Small intestine (tissue), 7 donors: ENCODE measurements around the gene WBP2. TPM values are rescaled to one million over a fixed set of nuclear protein-coding genes. Genes with fewer than 3 reads are reported as not detected.

ENCODE experiments used
- DNase-seq, 2 donors: peaks; one replicate each; pipeline versions ENCODE4 v3.0.0 to v3.0.0-alpha.2; 2013
- FAIRE-seq: peaks from 2 replicates; lab custom pipeline; 2012; peaks lifted over from hg19 to GRCh38; lab: Jason Lieb, UNC
- H3K27ac ChIP-seq, 3 donors: one replicate each; pipeline ENCODE4 v1.5.1; 2013; ENCODE audit warnings: low read length in 2 of 3, mild to moderate bottlenecking in 2 of 3, control low read depth in 1 of 3, inconsistent platforms in 1 of 3, low read depth in 1 of 3, moderate library complexity in 1 of 3
- H3K27me3 ChIP-seq, 3 donors: one replicate each; pipeline ENCODE4 v1.6.1; 2013; ENCODE audit warnings: low read length in 3 of 3, inconsistent platforms in 1 of 3; ENCODE audit not compliant: control insufficient read depth in 3 of 3, insufficient read depth in 3 of 3
- H3K36me3 ChIP-seq, 3 donors: one replicate each; pipeline ENCODE4 v1.6.1; 2013; ENCODE audit warnings: low read length in 3 of 3, inconsistent platforms in 1 of 3, low read depth in 1 of 3, mild to moderate bottlenecking in 1 of 3, moderate library complexity in 1 of 3; ENCODE audit not compliant: control insufficient read depth in 3 of 3, insufficient read depth in 2 of 3
- H3K4me1 ChIP-seq, 3 donors: one replicate each; pipeline ENCODE4 v1.6.1; 2013; ENCODE audit warnings: low read length in 2 of 3, inconsistent platforms in 1 of 3, low read depth in 1 of 3, mild to moderate bottlenecking in 1 of 3, moderate library complexity in 1 of 3; ENCODE audit not compliant: control insufficient read depth in 3 of 3, insufficient read depth in 2 of 3
- H3K4me3 ChIP-seq, 3 donors: one replicate each; pipeline ENCODE4 v1.5.1; 2013; ENCODE audit warnings: low read length in 3 of 3, control low read depth in 1 of 3, inconsistent platforms in 1 of 3, low read depth in 1 of 3, mild to moderate bottlenecking in 1 of 3, moderate library complexity in 1 of 3
- H3K9me3 ChIP-seq, 2 donors: one replicate each; pipeline ENCODE4 v1.6.1; 2013; ENCODE audit warnings: low read depth in 1 of 2, low read length in 1 of 2; ENCODE audit not compliant: control insufficient read depth in 2 of 2, insufficient read depth in 1 of 2
- WGBS, 3 donors: extraction: QIAGEN DNeasy Blood & Tissue Kit; methylation state at CpG; one replicate each; pipeline ENCODE4 v1.1.7; 2013; 5-methylcytosine and 5-hydroxymethylcytosine counted together
- polyA plus RNA-seq, 4 donors: library from polyadenylated mRNA; stranded (reverse) in 3 of 4; unstranded in 1 of 4; fragments of 200-250 nt in 3 of 4; fragments of 120-200 nt in 1 of 4; gene quantifications; one replicate each; pipeline versions ENCODE4 v1.2.1 to v1.2.3, GENCODE V29; 2013
- donor health status: healthy with polysubstance abuse.
- donor health status: control.
- donor health status: control.
- donor health status: Bipolar disorder and iron deficiency.
- donor health status: healthy.

Gene WBP2
- polyA plus RNA-seq, 4 donors: 68.4 to 121 (median 99.8) TPM

- DNase-seq (peak in 1 of 2 donors; percentile 29), FAIRE-seq (no peak)
- 56 to 84% (median 68%) methylated on average over 14 to 15 of the region's 15 CpGs for WGBS, 3 donors
- H3K27me3 ChIP-seq: no peaks in the 10 kb centered on the region
- peaks cover 0 to 90% (median 3%) of the 10 kb centered on the region in 3 donors for H3K36me3 ChIP-seq
- no peak overlapping the region for H3K4me3 ChIP-seq
- peaks cover 0 to 20% (median 3%) of the 10 kb centered on the region in 3 donors for H3K4me1 ChIP-seq
- H3K27ac ChIP-seq: no peak overlapping the region
- H3K9me3 ChIP-seq: no peaks in the 10 kb centered on the region
These were observed 24.0 kb downstream of the WBP2 start for GRCh38 chr17:75831032-75831571.

- Histone ChIP-seq H3K4me3 (peak overlapping the region in 1 of 3 donors; percentile 12), H3K27me3 (no peaks in the 10 kb centered on the region), H3K4me1 (peaks cover 0 to 20% (median 3%) of the 10 kb centered on the region in 3 donors), H3K27ac (no peak overlapping the region), H3K9me3 (no peaks in the 10 kb centered on the region), H3K36me3 (peaks cover 0 to 90% (median 3%) of the 10 kb centered on the region in 3 donors)
- 35 to 73% (median 51%) methylated on average over 27 of the region's 27 CpGs for WGBS, 3 donors
- DNase-seq (peak; percentile 46 to 70), FAIRE-seq (no peak)
These were observed 24.7 kb downstream of the WBP2 start for GRCh38 chr17:75830164-75831031.

GRCh38 chr17:75829747-75830146 lies 25.4 kb downstream of the WBP2 start:
- DNase-seq: no peak
- Histone ChIP-seq H3K27ac (no peak overlapping the region), H3K27me3 (no peaks in the 10 kb centered on the region), H3K36me3 (peaks cover 0 to 90% (median 3%) of the 10 kb centered on the region in 3 donors), H3K9me3 (no peaks in the 10 kb centered on the region), H3K4me3 (no peak overlapping the region), H3K4me1 (peaks cover 0 to 20% (median 3%) of the 10 kb centered on the region in 3 donors)
- FAIRE-seq: no peak
- WGBS, 3 donors: 73 to 85% (median 83%) methylated on average over 7 of the region's 7 CpGs

DNA sequence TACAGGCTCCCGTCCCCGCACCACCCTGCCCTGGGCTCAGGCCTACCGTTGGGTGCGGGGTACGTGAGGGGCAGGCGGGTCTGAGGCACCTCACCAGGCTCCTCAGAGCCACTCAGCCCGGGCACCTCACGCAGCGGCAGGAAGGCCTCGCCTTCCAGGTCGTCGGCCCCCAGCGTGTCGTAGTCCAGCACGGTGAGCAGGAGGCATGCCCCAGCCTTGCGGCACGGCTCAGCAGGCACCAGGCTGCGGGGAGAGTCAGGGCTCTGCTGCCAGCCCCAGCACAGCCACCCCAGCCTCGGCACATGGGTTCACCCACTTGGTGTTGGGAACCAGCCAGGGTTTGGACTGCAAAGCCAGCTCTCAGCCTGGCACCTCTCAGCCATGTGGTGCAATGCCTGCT lies 26.4 kb downstream of the WBP2 start:
- Histone ChIP-seq H3K36me3 (peaks cover 3 to 90% (median 4%) of the 10 kb centered on the region in 3 donors), H3K4me1 (peaks cover 0 to 20% (median 3%) of the 10 kb centered on the region in 3 donors)
- WGBS, 3 donors: 81 to 89% (median 85%) methylated on average over 19 of the region's 19 CpGs

GRCh38 chr17:75828076-75828400 lies 27.1 kb downstream of the WBP2 start:
- 55 to 64% (median 63%) methylated on average over 7 to 11 of the region's 11 CpGs for WGBS, 3 donors
- H3K9me3 ChIP-seq: no peaks in the 10 kb centered on the region
- no peak for FAIRE-seq
- no peak for DNase-seq
- H3K4me3 ChIP-seq: peak overlapping the region in 2 of 3 donors; percentile 8 to 20
- peak overlapping the region in 2 of 3 donors; percentile 41 to 55 for H3K27ac ChIP-seq
- H3K27me3 ChIP-seq: no peaks in the 10 kb centered on the region
- peaks cover 6 to 92% (median 8%) of the 10 kb centered on the region in 3 donors for H3K36me3 ChIP-seq
- peaks cover 0 to 20% (median 3%) of the 10 kb centered on the region in 3 donors for H3K4me1 ChIP-seq

More for the DNA sequence above, 26.4 kb downstream of the WBP2 start:
- H3K4me3 ChIP-seq: no peak overlapping the region
- FAIRE-seq: no peak
- H3K27ac ChIP-seq: no peak overlapping the region
- DNase-seq: no peak
- H3K27me3 ChIP-seq: no peaks in the 10 kb centered on the region
- H3K9me3 ChIP-seq: no peaks in the 10 kb centered on the region

GRCh38 chr17:75827308-75828075 lies 27.6 kb downstream of the WBP2 start:
- Histone ChIP-seq H3K27me3 (no peaks in the 10 kb centered on the region), H3K9me3 (no peaks in the 10 kb centered on the region), H3K4me1 (peaks cover 0 to 20% (median 3%) of the 10 kb centered on the region in 3 donors), H3K4me3 (peak overlapping the region in 2 of 3 donors; percentile 8 to 20), H3K27ac (peak overlapping the region in 2 of 3 donors; percentile 41 to 55), H3K36me3 (peaks cover 8 to 92% (median 8%) of the 10 kb centered on the region in 3 donors)
- FAIRE-seq (no peak), DNase-seq (peak; percentile 49 to 75)
- 23 to 39% (median 26%) methylated on average over 19 to 21 of the region's 21 CpGs for WGBS, 3 donors

GRCh38 chr17:75826561-75827307 lies 28.4 kb downstream of the WBP2 start:
- 72 to 75% (median 72%) methylated on average over 14 of the region's 14 CpGs for WGBS, 3 donors
- Histone ChIP-seq H3K27me3 (no peaks in the 10 kb centered on the region), H3K4me1 (peaks cover 0 to 20% (median 3%) of the 10 kb centered on the region in 3 donors), H3K4me3 (no peak overlapping the region), H3K36me3 (peaks cover 8 to 92% (median 8%) of the 10 kb centered on the region in 3 donors), H3K9me3 (no peaks in the 10 kb centered on the region), H3K27ac (peak overlapping the region in 2 of 3 donors; percentile 41 to 55)
- no peak for DNase-seq
- no peak for FAIRE-seq
